Fibroblast of lung (primary cell): ENCODE measurements around the gene CCDC73. TPM values are rescaled to one million over a fixed set of nuclear protein-coding genes. Genes with fewer than 3 reads are reported as not detected.
"Not testable (repeated sequence)": the region's sequence is repeated elsewhere in the genome, so short reads cannot be mapped to it uniquely, and the experiment has no call there.

Source experiments
- DNase-seq, 2 donors: peaks; one replicate each; pipeline versions ENCODE4 v3.0.0 to v3.0.0-alpha.2; 2010; ENCODE audit warnings: low read depth in 2 of 2
- H2AFZ ChIP-seq: 2 replicates; pipeline ENCODE4 v1.5.1; 2012; ENCODE audit warnings: low read length, control low read depth, inconsistent platforms
- H3K27ac ChIP-seq: 2 replicates; pipeline ENCODE4 v1.5.1; 2011; ENCODE audit warnings: low read length, control low read depth; ENCODE audit not compliant: insufficient read depth
- H3K27me3 ChIP-seq: 2 replicates; pipeline ENCODE4 v1.5.1; 2011; ENCODE audit warnings: mild to moderate bottlenecking, low read length; ENCODE audit not compliant: control insufficient read depth, insufficient read depth
- H3K36me3 ChIP-seq: 2 replicates; pipeline ENCODE4 v1.5.1; 2011; ENCODE audit warnings: low read length; ENCODE audit not compliant: control insufficient read depth, insufficient read depth
- H3K4me1 ChIP-seq: 2 replicates; pipeline ENCODE4 v1.5.1; 2011; ENCODE audit warnings: low read length; ENCODE audit not compliant: control insufficient read depth, insufficient read depth; ENCODE audit errors: extremely low read depth
- H3K4me2 ChIP-seq: 2 replicates; pipeline ENCODE4 v1.5.1; 2011; ENCODE audit warnings: low read length, control low read depth; ENCODE audit not compliant: insufficient read depth; ENCODE audit errors: extremely low read depth
- H3K4me3 ChIP-seq, 4 experiments: fragments of 200-600 bp in 1 of 4; sonication (generic) in 1 of 4; replicated peaks in 1 of 4; 2 replicates each; pipeline ENCODE4 v1.5.1; 2011 to 2016; ENCODE audit warnings: low read length in 4 of 4, low read depth in 3 of 4, mild to moderate bottlenecking in 3 of 4, control low read depth in 2 of 4, inconsistent platforms in 1 of 4, mixed read lengths in 1 of 4; ENCODE audit not compliant: insufficient read depth in 1 of 4; ENCODE audit errors: control extremely low read depth in 1 of 4
- H3K79me2 ChIP-seq: 2 replicates; pipeline ENCODE4 v1.5.1; 2012; ENCODE audit warnings: mild to moderate bottlenecking, low read length, inconsistent platforms; ENCODE audit not compliant: control insufficient read depth, insufficient read depth
- H3K9ac ChIP-seq: 2 replicates; pipeline ENCODE4 v1.5.1; 2011; ENCODE audit warnings: mild to moderate bottlenecking, low read length, control low read depth; ENCODE audit not compliant: insufficient read depth
- H3K9me3 ChIP-seq: 2 replicates; pipeline ENCODE4 v1.5.1; 2012; ENCODE audit warnings: low read depth, low read length; ENCODE audit not compliant: control insufficient read depth, insufficient read depth
- H4K20me1 ChIP-seq: 2 replicates; pipeline ENCODE4 v1.5.1; 2011; ENCODE audit warnings: low read length; ENCODE audit not compliant: control insufficient read depth, insufficient read depth; ENCODE audit errors: extremely low read depth
- EZH2 ChIP-seq: IDR thresholded peaks from 2 replicates; pipeline ENCODE4 v1.5.1; 2012; ENCODE audit warnings: low read length, control low read depth, mild to moderate bottlenecking; ENCODE audit errors: missing control alignments
- polyA plus RNA-seq, 2 donors: library from polyadenylated mRNA; depleted of rRNA in 1 of 2; stranded (reverse) in 1 of 2; unstranded in 1 of 2; fragments of >200 nt; gene quantifications; 2 replicates each; pipeline ENCODE4 v1.2.1, GENCODE V29; 2011 to 2012; ENCODE audit warnings: missing spikeins in 1 of 2
- total RNA-seq: library from RNA; depleted of rRNA; stranded (reverse); fragments of >200 nt; gene quantifications from 2 replicates; pipeline ENCODE4 v1.2.1, GENCODE V29; 2014
- TF ChIP-seq, protein P1 (sequence below), 2 donors: IDR thresholded peaks in 1 of 2; conservative IDR thresholded peaks in 1 of 2; 1 replicate in 1 of 2; 2 replicates in 1 of 2; pipeline ENCODE4 v1.5.1; 2011 to 2012; ENCODE audit warnings: low read length in 2 of 2, control low read depth in 1 of 2, inconsistent platforms in 1 of 2, low read depth in 1 of 2, mild to moderate bottlenecking in 1 of 2

CCDC73 gene
- total and polyA plus RNA-seq, 2 donors (not counting 1 experiment from before 2014, with no cell fraction given): under 0.01 TPM; not detected in 1

GRCh38 chr11:32613500-32614151 lies 180.8 kb downstream of the CCDC73 start:
- Histone ChIP-seq H3K4me3 (no peak overlapping the region), H3K27me3 (no peaks in the 10 kb centered on the region), H3K79me2 (no peaks in the 10 kb centered on the region), H2AFZ (no peak overlapping the region), H3K36me3 (no peaks in the 10 kb centered on the region), H3K27ac (no peak overlapping the region), H3K4me1 (no peaks in the 10 kb centered on the region), H3K9ac (no peak overlapping the region), H4K20me1 (no peaks in the 10 kb centered on the region), H3K4me2 (no peak overlapping the region), H3K9me3 (no peaks in the 10 kb centered on the region)
- TF ChIP-seq, protein P1, sequence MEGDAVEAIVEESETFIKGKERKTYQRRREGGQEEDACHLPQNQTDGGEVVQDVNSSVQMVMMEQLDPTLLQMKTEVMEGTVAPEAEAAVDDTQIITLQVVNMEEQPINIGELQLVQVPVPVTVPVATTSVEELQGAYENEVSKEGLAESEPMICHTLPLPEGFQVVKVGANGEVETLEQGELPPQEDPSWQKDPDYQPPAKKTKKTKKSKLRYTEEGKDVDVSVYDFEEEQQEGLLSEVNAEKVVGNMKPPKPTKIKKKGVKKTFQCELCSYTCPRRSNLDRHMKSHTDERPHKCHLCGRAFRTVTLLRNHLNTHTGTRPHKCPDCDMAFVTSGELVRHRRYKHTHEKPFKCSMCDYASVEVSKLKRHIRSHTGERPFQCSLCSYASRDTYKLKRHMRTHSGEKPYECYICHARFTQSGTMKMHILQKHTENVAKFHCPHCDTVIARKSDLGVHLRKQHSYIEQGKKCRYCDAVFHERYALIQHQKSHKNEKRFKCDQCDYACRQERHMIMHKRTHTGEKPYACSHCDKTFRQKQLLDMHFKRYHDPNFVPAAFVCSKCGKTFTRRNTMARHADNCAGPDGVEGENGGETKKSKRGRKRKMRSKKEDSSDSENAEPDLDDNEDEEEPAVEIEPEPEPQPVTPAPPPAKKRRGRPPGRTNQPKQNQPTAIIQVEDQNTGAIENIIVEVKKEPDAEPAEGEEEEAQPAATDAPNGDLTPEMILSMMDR (conservative IDR thresholded peaks at IDR 0.05 in 1 of 2, IDR thresholded peaks at IDR 0.05 in 1 of 2; ENCODE audit: low read depth in 1 of 2, low read length in 2 of 2): no peak
- TF ChIP-seq EZH2: no peak
- DNase-seq: no peak

- H3K4me1 ChIP-seq: no peaks in the 10 kb centered on the region
- H3K36me3 ChIP-seq: no peaks in the 10 kb centered on the region
- no peaks in the 10 kb centered on the region for H3K79me2 ChIP-seq
- H3K9ac ChIP-seq: no peak overlapping the region
- no peak for DNase-seq
- H3K27me3 ChIP-seq: no peaks in the 10 kb centered on the region
- no peak for TF ChIP-seq EZH2
- TF ChIP-seq, protein P1 (conservative IDR thresholded peaks at IDR 0.05 in 1 of 2, IDR thresholded peaks at IDR 0.05 in 1 of 2; ENCODE audit: low read depth in 1 of 2, low read length in 2 of 2): no peak
- H3K4me3 ChIP-seq: no peak overlapping the region
- no peak overlapping the region for H2AFZ ChIP-seq
- no peaks in the 10 kb centered on the region for H3K9me3 ChIP-seq
- H3K27ac ChIP-seq: no peak overlapping the region
- no peak overlapping the region for H3K4me2 ChIP-seq
- no peaks in the 10 kb centered on the region for H4K20me1 ChIP-seq
Observed at GRCh38 chr11:32610797-32611352, 183.6 kb downstream of the CCDC73 start.

DNA sequence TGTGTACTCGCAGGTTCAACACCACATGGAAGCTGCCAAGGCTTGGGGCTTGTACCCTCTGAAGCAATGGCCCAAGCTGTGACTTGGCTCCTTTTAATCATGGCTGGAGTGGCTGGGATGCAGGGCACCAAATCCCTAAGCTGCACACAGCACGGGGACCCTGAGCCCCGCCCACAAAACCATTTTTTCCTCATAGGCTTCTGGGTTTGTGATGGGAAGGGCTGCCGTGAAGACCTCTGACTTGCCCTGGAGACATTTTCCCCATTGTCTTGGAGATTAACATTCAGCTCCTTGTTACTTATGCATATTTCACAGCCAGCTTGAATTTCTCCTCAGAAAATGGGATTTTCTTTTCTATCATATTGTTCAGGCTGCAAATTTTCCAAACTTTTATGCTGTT lies 185.6 kb downstream of the CCDC73 start:
- not testable (repeated sequence) for H3K36me3 ChIP-seq, H3K79me2 ChIP-seq, H3K27ac ChIP-seq, H3K4me3 ChIP-seq, H4K20me1 ChIP-seq, H3K4me2 ChIP-seq, DNase-seq, H3K9me3 ChIP-seq, H3K27me3 ChIP-seq, H3K9ac ChIP-seq, H3K4me1 ChIP-seq, H2AFZ ChIP-seq
